ENCODE results near the gene TLE1. TPM values are rescaled to one million over a fixed set of nuclear protein-coding genes. Genes with fewer than 3 reads are reported as not detected.
A peak's percentile ranks its signal among the peaks of the same experiment; 100 is the strongest.

Gene TLE1
- total and polyA plus RNA-seq, 2 of the 4 experiments (the other 2 are of a cell fraction): 36.0 to 51.0 TPM

DNA sequence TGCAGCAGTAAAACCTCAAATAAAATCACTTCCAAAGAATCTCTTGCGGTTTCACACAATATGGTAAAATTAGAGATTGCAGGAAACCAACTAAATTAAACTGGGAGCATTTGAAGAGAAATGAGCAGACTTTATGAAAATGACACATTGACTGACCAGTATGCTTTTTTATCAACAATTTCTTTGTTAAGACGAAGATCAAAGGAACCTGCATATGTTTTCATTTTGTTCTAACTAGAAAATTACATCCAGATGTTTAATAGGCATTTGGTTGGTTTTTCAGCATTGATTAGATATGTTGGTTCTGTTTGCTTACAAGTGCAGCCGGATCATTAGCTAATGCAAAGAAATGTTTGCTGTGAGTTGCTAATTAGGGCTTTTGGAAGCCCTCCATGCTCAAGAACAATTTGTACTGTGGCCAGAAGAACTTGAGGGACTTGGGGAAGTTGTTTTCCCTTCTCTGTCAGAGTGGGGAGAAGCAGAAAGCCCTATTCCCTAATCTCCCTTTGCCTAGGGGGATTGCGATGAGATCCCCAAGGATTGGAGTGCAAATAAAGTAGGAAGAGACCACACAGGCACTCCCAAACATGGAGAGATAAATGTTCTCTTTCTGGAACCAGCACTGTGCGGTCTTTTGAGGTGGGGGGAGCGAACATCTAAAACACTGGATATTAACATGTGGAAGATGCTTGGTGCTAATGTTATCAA lies 4.5 kb upstream of the TLE1 start:
- Histone ChIP-seq H4K20me1 (ENCODE audit: insufficient read depth, low read length) (no peaks in the 10 kb centered on the region), H3K36me3 (ENCODE audit: control insufficient read depth, insufficient read depth, low read length) (no peaks in the 10 kb centered on the region), H4K5ac (ENCODE audit: low read depth, low read length) (no peak overlapping the region), H3K9ac (ENCODE audit: low read depth, low read length) (no peak overlapping the region), H2BK20ac (ENCODE audit: low read depth, low read length) (0 out of 2 replicates have a peak overlapping the region, but pooled peaks have one; percentile 6), H4K8ac (ENCODE audit: low read depth in 2 of 2, low read length in 2 of 2) (no peak overlapping the region), H3K18ac (ENCODE audit: low read depth, low read length) (peak overlapping the region; percentile 52; the same call in 1 of the 2 replicates), H2BK120ac (ENCODE audit: low read depth, low read length) (no peak overlapping the region), H4K91ac (ENCODE audit: insufficient read depth, low read depth, low read length) (no peak overlapping the region), H2BK5ac (ENCODE audit: low read depth, low read length, poor library complexity, severe bottlenecking) (no peak overlapping the region), H2AFZ (replicated peaks; ENCODE audit: low read length, poor library complexity) (no peak overlapping the region), H2AK9ac (replicated peaks; ENCODE audit: low read depth, low read length, poor library complexity) (no peak overlapping the region), H3K9me1 (ENCODE audit: insufficient read depth, low read length) (no peaks in the 10 kb centered on the region), H3K14ac (replicated peaks; ENCODE audit: low read depth, low read length) (0 out of 2 replicates have a peak overlapping the region, but pooled peaks have one; percentile 11), H3K4me3 (ENCODE audit: insufficient read depth, low read depth, low read length) (no peak overlapping the region), H3K56ac (ENCODE audit: extremely low read depth, insufficient read depth, low read length) (no peak overlapping the region), H2BK15ac (ENCODE audit: low read depth, low read length) (no peak overlapping the region), H3K27me3 (ENCODE audit: control insufficient read depth, insufficient read depth, low read length) (no peaks in the 10 kb centered on the region), H3K4me2 (ENCODE audit: low read depth, low read length) (peak overlapping the region; percentile 73; the same call in 1 of the 2 replicates), H2AK5ac (ENCODE audit: low read depth, low read length) (0 out of 2 replicates have a peak overlapping the region, but pooled peaks have one; percentile 23), H3K4ac (ENCODE audit: low read depth, low read length) (peak overlapping the region; percentile 19; the same call in 1 of the 2 replicates), H3K27ac (ENCODE audit: insufficient read depth, low read length) (no peak overlapping the region), H3K79me1 (ENCODE audit: low read depth in 1 of 2, low read length in 2 of 2) (no peaks in the 10 kb centered on the region), H3K9me3 (ENCODE audit: control insufficient read depth, insufficient read depth, low read length) (no peaks in the 10 kb centered on the region), H3K23ac (ENCODE audit: low read depth, low read length) (no peak overlapping the region), H3K4me1 (ENCODE audit: control insufficient read depth, insufficient read depth, low read length) (peaks cover 10% of the 10 kb centered on the region)
- TF ChIP-seq POLR2A (IDR thresholded peaks at IDR 0.05; ENCODE audit: low read depth, low read length): no peak
- no peak for TF ChIP-seq BHLHE40 (IDR thresholded peaks at IDR 0.05; ENCODE audit: low read depth, low read length)
- TF ChIP-seq RCOR1 (IDR thresholded peaks at IDR 0.05; ENCODE audit: insufficient replicate concordance, low read length): no peak
- DNase-seq (no peak), ATAC-seq (ENCODE audit: low read depth) (no peak)
- no TSS peak for BruUV-seq (replicated peaks)
- no CpG with 5 or more reads among the region's 6 CpGs for WGBS, 2 experiments (ENCODE audit: extremely low coverage in 2 of 2, insufficient read length in 1 of 2)
- CTCF ChIA-PET: interaction anchor here (0.9 kb wide), 1 partner anchor 220 kb away, joined by 3 read pairs; no protein-coding TSS in a partner anchor
- POLR2A ChIA-PET (ENCODE audit: unreplicated experiment): no interaction called here
- dilution Hi-C loops (cut with HindIII; ENCODE audit: low sequenced_read_pairs, unreplicated experiment): no loop called here
- intact Hi-C loops (cut with micrococcal nuclease): loop anchor here (10.0 kb wide), 1 partner anchor 581 kb away; no protein-coding TSS in a partner anchor
- in situ Hi-C loops (cut with MboI; ENCODE audit: low sequenced_read_pairs): loop anchor here (10.0 kb wide), 1 partner anchor 911 kb away; no protein-coding TSS in a partner anchor

Measured in IMR-90 (cell line).